NT2/D1 (cell line): Measurements from ENCODE around the gene ZNF134.

Source experiments
- DNase-seq: peaks from one replicate; pipeline ENCODE4 v3.0.0-alpha.2; 2011; ENCODE audit warnings: low read depth, low spot score
- H3K27me3 ChIP-seq: 2 replicates; pipeline ENCODE4 v1.6.0; 2011; ENCODE audit warnings: mild to moderate bottlenecking; ENCODE audit not compliant: insufficient read length, insufficient read depth
- H3K36me3 ChIP-seq: 2 replicates; pipeline ENCODE4 v1.6.1; 2011; ENCODE audit warnings: mild to moderate bottlenecking, low read length, mixed read lengths; ENCODE audit not compliant: insufficient read depth, insufficient read length
- H3K4me1 ChIP-seq: 2 replicates; pipeline ENCODE4 v1.5.1; 2011; ENCODE audit not compliant: insufficient read depth, insufficient read length
- H3K4me3 ChIP-seq: 2 replicates; pipeline ENCODE4 v1.5.1; 2011; ENCODE audit warnings: low read depth; ENCODE audit not compliant: insufficient read length
- H3K9ac ChIP-seq: 2 replicates; pipeline ENCODE4 v1.6.0; 2011; ENCODE audit warnings: low read depth; ENCODE audit not compliant: insufficient read length
- H3K9me3 ChIP-seq: 2 replicates; pipeline ENCODE4 v1.5.1; 2011; ENCODE audit warnings: mild to moderate bottlenecking, low read length; ENCODE audit not compliant: insufficient read depth
- SUZ12 ChIP-seq: IDR thresholded peaks from 2 replicates; pipeline ENCODE4 v1.6.1; 2011; ENCODE audit not compliant: insufficient read length, insufficient read depth; ENCODE audit errors: extremely low read depth
- YY1 ChIP-seq: IDR thresholded peaks from 2 replicates; pipeline ENCODE4 v1.6.1; 2011; ENCODE audit not compliant: insufficient read length, insufficient read depth
- ZNF274 ChIP-seq: IDR thresholded peaks from 2 replicates; pipeline ENCODE4 v1.6.1; 2011; ENCODE audit warnings: mild to moderate bottlenecking, low read depth, low read length

Gene ZNF134

GRCh38 chr19:57615346-57615745 lies 1.3 kb downstream of the ZNF134 start:
- no peaks in the 10 kb centered on the region for H3K27me3 ChIP-seq
- peak overlapping the region; percentile 94 for H3K4me3 ChIP-seq
- H3K4me1 ChIP-seq = no peaks in the 10 kb centered on the region
- H3K9me3 ChIP-seq = peaks cover 57% of the 10 kb centered on the region
- no peak overlapping the region for H3K9ac ChIP-seq
- TF ChIP-seq YY1 (no peak), SUZ12 (no peak), ZNF274 (no peak)
- no peak for DNase-seq
- H3K36me3 ChIP-seq = peaks cover 57% of the 10 kb centered on the region

GRCh38 chr19:57620673-57621348 lies 6.8 kb downstream of the ZNF134 start:
- DNase-seq = no peak
- H3K4me1 ChIP-seq = no peaks in the 10 kb centered on the region
- H3K36me3 ChIP-seq = peaks cover 88% of the 10 kb centered on the region
- no peak overlapping the region for H3K4me3 ChIP-seq
- TF ChIP-seq SUZ12 (no peak), ZNF274 (peak; percentile 64)
- H3K9me3 ChIP-seq = peaks cover 77% of the 10 kb centered on the region
- no peak overlapping the region for H3K9ac ChIP-seq
- H3K27me3 ChIP-seq = no peaks in the 10 kb centered on the region

GRCh38 chr19:57623091-57623490 lies 9.0 kb downstream of the ZNF134 start:
- Histone ChIP-seq H3K27me3 (no peaks in the 10 kb centered on the region), H3K9me3 (peaks cover 55% of the 10 kb centered on the region), H3K36me3 (peaks cover 65% of the 10 kb centered on the region), H3K4me3 (no peak overlapping the region), H3K4me1 (no peaks in the 10 kb centered on the region), H3K9ac (no peak overlapping the region)
- TF ChIP-seq ZNF274 = no peak
- no peak for TF ChIP-seq SUZ12
- no peak for TF ChIP-seq YY1
- DNase-seq = no peak

GRCh38 chr19:57632987-57633831 lies 19.2 kb downstream of the ZNF134 start, which contains the start of gene ZNF211:
Gene ZNF211, plus strand, starts transcription at chr19:57633168. Its CDS starts 179 bp downstream, at chr19:57633347.
- DNase-seq = peak; percentile 83
- Histone ChIP-seq H3K9ac (peak within 1 kb of the TSS; percentile 85), H3K4me1 (peaks cover 2% of the 10 kb centered on the region), H3K9me3 (peaks cover 22% of the 10 kb centered on the region), H3K36me3 (peaks cover 27% of the 10 kb centered on the region), H3K4me3 (peak within 1 kb of the TSS; percentile 84), H3K27me3 (no peaks in the 10 kb centered on the region)
- TF ChIP-seq ZNF274 (no peak), SUZ12 (no peak), YY1 (no peak)

- Histone ChIP-seq H3K9me3 (peaks cover 22% of the 10 kb centered on the region), H3K27me3 (no peaks in the 10 kb centered on the region), H3K36me3 (peaks cover 27% of the 10 kb centered on the region), H3K4me1 (peaks cover 2% of the 10 kb centered on the region), H3K4me3 (peak overlapping the region; percentile 84), H3K9ac (peak overlapping the region; percentile 85)
- DNase-seq = no peak
- no peak for TF ChIP-seq ZNF274
- no peak for TF ChIP-seq SUZ12
- no peak for TF ChIP-seq YY1
Measured at GRCh38 chr19:57633832-57634131, 19.7 kb downstream of the ZNF134 start.

- no peak for TF ChIP-seq ZNF274
- no peak for TF ChIP-seq SUZ12
- no peak for TF ChIP-seq YY1
- Histone ChIP-seq H3K9ac (no peak overlapping the region), H3K9me3 (peaks cover 22% of the 10 kb centered on the region), H3K4me1 (peaks cover 2% of the 10 kb centered on the region), H3K27me3 (no peaks in the 10 kb centered on the region), H3K36me3 (peaks cover 57% of the 10 kb centered on the region), H3K4me3 (no peak overlapping the region)
- DNase-seq = no peak
Measured at GRCh38 chr19:57637379-57637778, 23.3 kb downstream of the ZNF134 start.

GRCh38 chr19:57641715-57642234 lies 27.7 kb downstream of the ZNF134 start:
- no peaks in the 10 kb centered on the region for H3K4me1 ChIP-seq
- DNase-seq = no peak
- no peak for TF ChIP-seq YY1
- no peak overlapping the region for H3K9ac ChIP-seq
- no peaks in the 10 kb centered on the region for H3K27me3 ChIP-seq
- peaks cover 12% of the 10 kb centered on the region for H3K9me3 ChIP-seq
- no peak overlapping the region for H3K4me3 ChIP-seq
- H3K36me3 ChIP-seq = peaks cover 46% of the 10 kb centered on the region
